ENCODE data around the gene CHST15. TPM values are rescaled to one million over a fixed set of nuclear protein-coding genes. Genes with fewer than 3 reads are reported as not detected.

CHST15 gene
- total RNA-seq, 1 donor, result 16.4 TPM

DNA sequence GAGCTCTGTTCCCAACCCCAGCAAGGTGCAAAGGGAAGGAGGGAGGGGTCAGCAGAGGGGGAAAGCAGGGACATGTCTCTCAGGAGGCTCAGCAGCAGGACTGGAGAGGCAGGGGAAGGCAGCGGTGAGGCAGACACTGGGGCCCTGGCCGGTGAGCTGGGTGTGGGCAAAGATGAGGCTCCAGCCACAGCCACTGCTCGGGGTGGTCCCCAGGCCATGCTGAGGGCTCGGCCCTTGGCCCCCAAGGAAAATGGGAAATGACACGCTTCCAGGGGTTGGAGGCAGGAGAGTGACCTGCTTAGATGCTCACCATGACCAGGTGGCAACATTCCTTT, 35.4 kb upstream of the CHST15 start:
- TF ChIP-seq CTCF (IDR thresholded peaks at IDR 0.05; ENCODE audit: insufficient read depth, low read depth, low read length), result no peak
- H3K4me3 ChIP-seq (ENCODE audit: low read depth, low read length), result no peak overlapping the region
- no peak for DNase-seq (ENCODE audit: low read depth)

- no peak overlapping the region for H3K4me3 ChIP-seq (ENCODE audit: low read depth, low read length)
- no peak for DNase-seq (ENCODE audit: low read depth)
- no peak for TF ChIP-seq CTCF (IDR thresholded peaks at IDR 0.05; ENCODE audit: insufficient read depth, low read depth, low read length)
Observed at GRCh38 chr10:124127965-124128810, 34.8 kb upstream of the CHST15 start.

DNA sequence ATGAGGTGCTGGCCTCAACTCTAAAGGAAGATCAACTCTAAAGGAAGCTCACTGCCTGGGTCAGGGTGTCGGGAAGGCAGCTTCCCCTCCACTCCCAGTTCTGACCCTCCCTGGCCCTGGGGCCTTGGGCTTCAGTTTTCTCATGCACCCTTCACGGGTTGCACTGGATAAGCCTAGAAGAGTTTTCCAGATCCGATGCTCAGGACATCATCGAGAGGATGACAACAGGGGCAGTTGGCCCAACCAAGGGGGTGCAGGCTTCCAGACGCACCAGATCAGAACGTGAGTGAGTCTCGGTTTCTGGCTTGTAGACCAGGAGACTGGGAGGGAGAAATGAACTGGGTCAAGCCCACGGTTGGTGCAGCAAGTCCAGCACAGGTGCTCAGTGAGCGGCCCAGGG, 34.2 kb upstream of the CHST15 start:
- no peak for DNase-seq (ENCODE audit: low read depth)
- no peak overlapping the region for H3K4me3 ChIP-seq (ENCODE audit: low read depth, low read length)
- TF ChIP-seq CTCF (IDR thresholded peaks at IDR 0.05; ENCODE audit: insufficient read depth, low read depth, low read length), result no peak

GRCh38 chr10:124126983-124127385, 33.6 kb upstream of the CHST15 start:
- H3K4me3 ChIP-seq (ENCODE audit: low read depth, low read length), result no peak overlapping the region
- DNase-seq (ENCODE audit: low read depth), result no peak
- TF ChIP-seq CTCF (IDR thresholded peaks at IDR 0.05; ENCODE audit: insufficient read depth, low read depth, low read length), result no peak

- DNase-seq (ENCODE audit: low read depth), result no peak
- no peak for TF ChIP-seq CTCF (IDR thresholded peaks at IDR 0.05; ENCODE audit: insufficient read depth, low read depth, low read length)
Observed at GRCh38 chr10:124126145-124126982, 33.0 kb upstream of the CHST15 start.

DNA sequence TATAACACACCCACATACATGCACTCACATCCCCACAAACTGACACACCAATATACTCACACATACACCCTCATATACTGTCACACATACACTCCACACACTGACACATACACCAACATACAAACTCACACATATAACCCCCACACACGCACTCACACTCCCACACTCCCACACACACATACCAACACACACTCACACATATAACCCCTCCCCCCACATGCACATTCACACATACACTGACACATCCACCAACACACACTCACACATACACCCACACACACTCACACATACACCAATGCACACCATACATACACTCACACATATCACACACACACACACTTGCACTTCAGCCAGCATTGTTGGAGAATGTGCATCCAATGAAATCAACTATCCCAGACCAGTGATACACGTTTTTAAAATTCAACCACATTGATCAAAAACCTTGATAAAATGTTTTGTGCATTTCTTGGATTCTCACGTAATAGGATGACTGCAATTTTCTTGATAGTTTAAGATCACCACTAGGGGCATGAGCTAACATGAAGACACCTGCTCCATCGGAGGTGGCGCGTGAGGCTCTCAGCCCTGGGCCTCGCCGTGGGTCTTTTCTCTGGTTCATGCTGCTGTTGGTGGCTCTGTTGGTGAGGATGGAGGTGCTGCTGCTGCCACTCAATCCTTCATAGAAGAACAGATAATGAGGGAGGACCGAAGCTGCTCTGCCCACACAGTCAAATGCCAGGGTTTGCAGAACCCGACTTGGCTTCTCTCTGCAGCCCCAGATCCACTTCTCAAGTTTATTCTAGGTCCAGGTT, 32.1 kb upstream of the CHST15 start:
- peak; percentile 23 for DNase-seq (ENCODE audit: low read depth)
- peak; percentile 41 for TF ChIP-seq CTCF (IDR thresholded peaks at IDR 0.05; ENCODE audit: insufficient read depth, low read depth, low read length)
- H3K4me3 ChIP-seq (ENCODE audit: low read depth, low read length), result no peak overlapping the region

More at GRCh38 chr10:124126145-124126982, 33.0 kb upstream of the CHST15 start:
- H3K4me3 ChIP-seq (ENCODE audit: low read depth, low read length), result no peak overlapping the region
